Mesodermal cell (in vitro differentiated cells): ENCODE data around the gene RNF19B.
A peak's percentile ranks its signal among the peaks of the same experiment; 100 is the strongest.
"Not testable (repeated sequence)": the region's sequence is repeated elsewhere in the genome, so short reads cannot be mapped to it uniquely, and the experiment has no call there.

ENCODE experiments used
- H3K27ac ChIP-seq: 2 replicates; pipeline ENCODE4 v1.7.0; 2013; ENCODE audit warnings: mild to moderate bottlenecking, low read depth, low read length, moderate library complexity; ENCODE audit not compliant: severe bottlenecking
- H3K36me3 ChIP-seq: 2 replicates; pipeline ENCODE4 v1.7.1; 2013; ENCODE audit warnings: mild to moderate bottlenecking, low read length, moderate library complexity; ENCODE audit not compliant: control insufficient read depth, insufficient read depth
- H3K4me1 ChIP-seq: one replicate; pipeline ENCODE4 v1.7.1; 2013; ENCODE audit warnings: mild to moderate bottlenecking, low read length; ENCODE audit not compliant: insufficient read depth, control insufficient read depth, poor library complexity, severe bottlenecking
- H3K4me3 ChIP-seq: 2 replicates; pipeline ENCODE4 v1.7.0; 2013; ENCODE audit warnings: low read length, control low read depth, mild to moderate bottlenecking; ENCODE audit not compliant: insufficient read depth, poor library complexity, severe bottlenecking; ENCODE audit errors: extremely low read depth
- H3K9me3 ChIP-seq: 2 replicates; pipeline ENCODE4 v1.7.1; 2013; ENCODE audit warnings: mild to moderate bottlenecking, low read length, moderate library complexity; ENCODE audit not compliant: control insufficient read depth
- WGBS, 2 experiments: methylation state at CpG; one replicate each; pipeline ENCODE4 v1.1.5; 2013; ENCODE audit warnings: missing lambda C conversion rate in 2 of 2; ENCODE audit not compliant: insufficient coverage in 2 of 2; 5-methylcytosine and 5-hydroxymethylcytosine counted together

RNF19B gene

DNA sequence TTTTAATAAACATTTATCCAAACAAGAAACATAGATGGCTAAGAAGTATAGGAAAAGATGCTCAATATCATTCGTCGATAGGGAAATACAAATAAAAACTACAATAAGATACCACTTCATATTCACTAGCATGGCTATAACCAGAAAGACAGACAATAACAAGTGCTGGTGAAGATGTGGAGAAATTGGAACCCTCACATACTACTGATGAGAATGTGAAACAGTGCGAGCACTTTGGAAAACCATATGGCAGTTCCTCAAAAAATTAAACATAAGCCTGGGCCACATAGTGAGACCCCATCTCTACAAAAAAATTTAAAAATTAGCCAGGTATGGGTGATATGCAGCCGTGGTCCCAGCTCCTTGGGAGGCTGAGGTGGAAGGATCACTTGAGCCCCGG, 54.3 kb downstream of the RNF19B start:
- Histone ChIP-seq H3K36me3 (no peaks in the 10 kb centered on the region), H3K9me3 (peaks cover 4% of the 10 kb centered on the region), H3K4me1 (peaks cover 4% of the 10 kb centered on the region), H3K4me3 (no peak overlapping the region), H3K27ac (no peak overlapping the region)
- WGBS, 2 experiments, result 95 to 100% methylated on average over 1 to 3 of the region's 5 CpGs

DNA sequence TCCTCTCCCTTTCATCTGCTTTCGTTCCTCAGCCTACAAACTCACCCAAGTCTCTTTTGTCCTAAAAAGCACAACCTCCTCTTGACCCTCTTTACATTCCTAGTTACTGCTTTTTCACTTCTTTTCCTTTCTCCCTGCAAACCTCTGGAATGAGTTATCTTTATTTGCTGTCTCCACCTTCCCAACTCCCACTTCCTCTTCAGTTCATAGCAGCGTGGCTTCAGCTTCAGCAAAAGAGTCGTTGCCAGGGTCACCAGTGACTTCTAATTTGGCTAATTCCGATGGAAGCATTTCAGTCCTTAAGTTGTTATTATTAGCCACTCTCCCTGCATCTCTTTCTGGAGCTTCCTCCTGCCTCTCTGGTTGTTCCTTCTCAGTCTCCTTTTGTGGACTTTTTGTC, 57.2 kb downstream of the RNF19B start:
- no peak overlapping the region for H3K4me3 ChIP-seq
- H3K36me3 ChIP-seq, result no peaks in the 10 kb centered on the region
- WGBS, 2 experiments, result 44 to 60% methylated on average over 3 to 4 of the region's 4 CpGs
- H3K27ac ChIP-seq, result no peak overlapping the region
- H3K4me1 ChIP-seq, result peaks cover 4% of the 10 kb centered on the region
- no peaks in the 10 kb centered on the region for H3K9me3 ChIP-seq

DNA sequence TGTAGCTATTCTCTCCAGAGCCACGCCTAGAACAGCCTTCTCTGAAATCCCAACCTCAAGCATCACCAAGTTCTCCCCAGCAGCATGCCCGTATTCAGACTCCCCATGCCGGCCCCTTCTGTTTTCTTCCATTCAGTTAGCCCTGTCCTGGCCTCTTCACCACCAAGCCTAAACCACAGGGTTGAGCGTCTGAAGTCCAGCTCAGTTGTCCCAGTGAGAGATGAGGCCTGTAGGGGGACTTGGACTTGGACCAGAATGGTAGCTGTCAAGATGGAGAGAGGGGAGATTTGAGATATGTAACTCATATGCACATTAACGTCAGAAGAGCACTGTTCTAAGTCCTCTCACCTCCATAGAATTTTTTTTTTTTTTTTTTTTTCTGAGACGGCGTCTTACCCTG, 58.0 kb downstream of the RNF19B start:
- Histone ChIP-seq H3K4me3 (no peak overlapping the region), H3K9me3 (no peaks in the 10 kb centered on the region), H3K4me1 (peaks cover 4% of the 10 kb centered on the region), H3K27ac (no peak overlapping the region), H3K36me3 (no peaks in the 10 kb centered on the region)
- 97 to 100% methylated on average over 3 to 4 of the region's 7 CpGs for WGBS, 2 experiments

DNA sequence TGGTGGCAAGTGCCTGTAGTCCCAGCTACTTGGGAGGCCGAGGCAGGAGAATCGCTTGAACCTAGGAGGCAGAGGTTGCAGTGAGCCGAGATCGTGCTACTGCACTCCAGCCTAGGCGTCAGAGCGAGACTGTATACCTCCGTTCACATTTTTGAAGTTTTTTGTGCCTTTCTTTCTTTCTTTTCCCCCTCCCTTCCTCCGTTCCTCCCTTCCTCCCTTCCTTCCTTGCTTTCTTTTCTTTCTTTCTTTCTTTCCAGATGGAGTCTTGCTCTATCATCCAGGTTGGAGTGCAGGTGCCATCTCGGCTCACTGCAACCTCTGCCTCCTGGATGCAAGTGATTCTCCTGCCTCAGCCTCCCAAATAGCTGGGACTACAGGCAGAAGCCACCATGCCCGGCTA, 59.0 kb downstream of the RNF19B start:
- H3K27ac ChIP-seq, H3K4me3 ChIP-seq, H3K9me3 ChIP-seq, H3K4me1 ChIP-seq, H3K36me3 ChIP-seq: not testable (repeated sequence)
- 82% methylated on average over 10 of the region's 10 CpGs for WGBS, 2 experiments

- H3K9me3 ChIP-seq, result no peaks in the 10 kb centered on the region
- no peaks in the 10 kb centered on the region for H3K36me3 ChIP-seq
- H3K4me3 ChIP-seq, result no peak overlapping the region
- 100% methylated on average over 1 of the region's 2 CpGs; no CpG with 5 or more reads in 1 of the 2 experiments for WGBS, 2 experiments
- H3K4me1 ChIP-seq, result peaks cover 4% of the 10 kb centered on the region
- H3K27ac ChIP-seq, result no peak overlapping the region
Observed at GRCh38 chr1:32904797-32905196, 59.8 kb downstream of the RNF19B start.

DNA sequence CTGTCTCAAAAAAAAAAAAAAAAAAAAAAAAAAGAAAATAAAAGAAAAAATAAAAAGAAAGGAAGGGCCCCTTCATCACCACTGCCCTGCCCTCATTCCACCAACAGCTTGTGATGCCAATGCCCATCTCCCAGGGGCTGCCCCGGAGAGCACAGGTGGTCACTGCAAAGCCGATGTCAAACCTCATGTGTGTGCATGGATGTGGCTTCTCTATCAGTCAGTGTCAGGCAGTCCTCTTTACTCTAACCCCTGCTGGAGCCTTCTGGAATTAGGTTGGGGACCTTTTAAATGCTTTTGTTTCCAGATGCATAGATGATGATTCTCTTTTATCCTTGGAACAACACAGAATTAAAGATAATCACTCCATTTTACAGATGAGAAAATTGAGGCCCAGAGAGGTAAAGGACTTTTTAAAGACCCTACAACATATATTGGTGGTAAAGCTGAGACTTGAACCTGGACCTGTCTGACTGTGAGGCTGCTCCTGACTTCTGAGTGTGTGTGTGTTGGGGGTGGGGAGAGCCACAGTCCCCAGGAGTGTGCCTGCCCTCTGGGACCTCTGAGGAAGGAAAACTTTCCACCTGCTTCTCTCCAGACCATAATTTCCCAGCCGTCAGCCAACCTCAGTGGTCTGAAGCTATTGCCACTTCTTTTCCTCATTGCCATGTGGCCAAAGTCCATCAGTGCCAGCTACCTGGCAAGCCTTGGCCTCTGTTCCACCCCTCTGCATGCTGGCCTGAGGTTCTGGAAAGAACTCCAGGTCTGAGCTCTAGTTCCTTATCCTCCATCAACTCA, 60.4 kb downstream of the RNF19B start:
- Histone ChIP-seq H3K9me3 (no peaks in the 10 kb centered on the region), H3K36me3 (no peaks in the 10 kb centered on the region), H3K4me3 (no peak overlapping the region), H3K4me1 (peaks cover 4% of the 10 kb centered on the region), H3K27ac (no peak overlapping the region)
- WGBS, 2 experiments, result 75 to 100% methylated on average over 1 of the region's 3 CpGs

DNA sequence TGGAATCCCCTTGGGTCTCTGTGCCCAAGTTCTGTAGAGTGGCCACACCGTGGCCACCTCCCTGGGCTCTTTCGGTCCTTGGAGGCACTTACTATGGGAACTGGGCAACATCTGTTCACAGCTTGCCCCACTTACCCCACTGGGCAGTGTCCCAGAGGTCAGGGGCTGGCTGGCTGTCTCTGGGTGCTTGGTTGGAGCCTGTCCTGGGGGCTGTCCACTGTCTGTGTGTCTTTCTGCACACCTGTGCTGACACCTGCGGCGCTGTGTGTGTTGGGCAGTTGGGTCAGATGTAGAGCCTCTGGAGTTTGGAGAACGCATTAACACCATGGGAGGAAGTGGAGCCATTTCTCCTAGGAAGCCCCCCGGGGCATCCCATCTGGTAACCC, 62.1 kb downstream of the RNF19B start:
- 76 to 93% methylated on average over 2 to 5 of the region's 6 CpGs for WGBS, 2 experiments
- Histone ChIP-seq H3K4me1 (no peaks in the 10 kb centered on the region), H3K4me3 (no peak overlapping the region)

DNA sequence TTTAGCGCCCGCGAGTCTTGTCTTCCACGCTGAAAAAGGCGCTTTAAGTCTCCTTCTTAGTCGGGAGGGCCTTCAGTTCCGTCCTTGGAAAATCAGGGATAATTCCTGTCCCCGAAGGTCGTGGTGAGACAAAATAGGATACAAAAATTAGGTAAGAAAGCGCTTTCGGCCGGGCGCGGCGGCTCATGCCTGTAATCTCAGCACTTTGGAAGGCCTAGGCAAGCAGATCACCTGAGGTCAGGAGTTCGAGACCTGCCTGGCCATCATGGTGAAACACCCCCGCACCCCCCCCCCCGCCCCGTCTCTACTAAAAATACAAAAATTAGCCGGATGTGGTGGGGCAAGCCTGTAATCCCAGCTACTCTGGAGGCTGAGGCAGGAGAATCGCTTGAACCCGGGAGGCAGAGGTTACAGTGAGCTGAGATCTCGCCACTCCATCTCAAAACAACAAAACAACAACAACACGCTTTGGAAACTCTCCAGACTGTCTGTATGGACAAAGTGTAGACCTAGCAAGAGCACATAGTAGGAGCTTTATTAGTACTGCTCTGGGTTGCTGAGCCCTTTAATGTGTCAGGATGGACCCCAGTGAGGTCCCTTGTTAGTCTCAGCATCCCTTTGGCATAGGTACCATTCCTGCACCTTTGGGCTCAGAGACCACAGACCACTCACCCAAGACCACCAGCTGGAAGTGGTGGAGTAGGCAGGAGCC, 62.6 kb downstream of the RNF19B start:
- no peaks in the 10 kb centered on the region for H3K9me3 ChIP-seq
- H3K4me1 ChIP-seq, result no peaks in the 10 kb centered on the region
- H3K36me3 ChIP-seq, result no peaks in the 10 kb centered on the region
- peak overlapping the region; percentile 32 for H3K4me3 ChIP-seq
- no peak overlapping the region for H3K27ac ChIP-seq
- WGBS, 2 experiments, result 53 to 56% methylated on average over 16 to 17 of the region's 24 CpGs

More for the DNA sequence above, 62.1 kb downstream of the RNF19B start:
- no peak overlapping the region for H3K27ac ChIP-seq
- H3K9me3 ChIP-seq, result no peaks in the 10 kb centered on the region
- no peaks in the 10 kb centered on the region for H3K36me3 ChIP-seq

- Histone ChIP-seq H3K9me3 (no peaks in the 10 kb centered on the region), H3K36me3 (no peaks in the 10 kb centered on the region), H3K4me3 (peak within 1 kb of the TSS; percentile 44), H3K4me1 (no peaks in the 10 kb centered on the region), H3K27ac (no peak within 1 kb of the TSS)
- 2 to 5% methylated on average over 51 to 54 of the region's 92 CpGs for WGBS, 2 experiments
Observed at GRCh38 chr1:32900956-32901822, 63.4 kb downstream of the RNF19B start, which contains the start of gene TMEM54. Gene TMEM54 (minus strand): TSS chr1:32901389. CDS start chr1:32901238, 151 bp downstream.

GRCh38 chr1:32900371-32900955, 64.1 kb downstream of the RNF19B start:
- H3K27ac ChIP-seq, result no peak overlapping the region
- H3K4me1 ChIP-seq, result no peaks in the 10 kb centered on the region
- WGBS, 2 experiments, result 25 to 42% methylated on average over 15 to 17 of the region's 22 CpGs
- H3K36me3 ChIP-seq, result no peaks in the 10 kb centered on the region
- no peaks in the 10 kb centered on the region for H3K9me3 ChIP-seq
- peak overlapping the region; percentile 44 for H3K4me3 ChIP-seq
